NCI-H345 treated with DMSO at 0.1 percent for 48 hours (cell line): Measurements from ENCODE around the gene CCNI.

ENCODE experiments used
- DNase-seq: peaks from one replicate; lab custom pipeline; 2025; ENCODE audit not compliant: unreplicated experiment; lab: John Stamatoyannopoulos, UW

The CCNI gene

GRCh38 chr4:77007358-77008230 lies 68.2 kb downstream of the CCNI start:
- DNase-seq = no peak

DNA sequence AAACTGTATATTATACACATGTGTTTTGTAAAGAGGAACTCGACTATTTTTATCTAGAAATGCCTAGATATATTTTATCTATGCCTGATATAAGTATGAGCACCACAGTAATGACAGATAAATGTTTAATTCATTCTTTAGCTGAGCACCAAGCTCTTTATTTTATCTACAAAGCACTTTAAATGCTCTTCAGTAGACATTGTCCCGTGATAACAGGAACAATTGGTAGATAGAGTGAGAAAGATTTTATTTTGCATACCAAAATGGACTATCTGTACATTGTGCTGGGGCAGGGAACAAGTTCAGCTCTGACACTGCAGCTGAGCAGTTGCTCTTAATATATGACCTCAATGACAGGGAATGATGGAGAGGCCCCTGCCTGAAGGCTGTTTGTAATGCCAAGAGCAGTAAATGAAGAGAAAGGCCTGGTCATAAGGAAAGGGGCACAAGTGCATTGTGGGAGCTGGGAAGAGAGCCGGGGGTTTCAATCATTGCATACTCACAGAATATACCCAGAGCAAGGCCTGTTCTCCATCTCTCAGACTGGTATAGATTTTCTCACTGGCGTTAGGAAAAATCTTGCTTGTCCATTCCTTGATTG lies 68.9 kb downstream of the CCNI start:
- DNase-seq = no peak

DNA sequence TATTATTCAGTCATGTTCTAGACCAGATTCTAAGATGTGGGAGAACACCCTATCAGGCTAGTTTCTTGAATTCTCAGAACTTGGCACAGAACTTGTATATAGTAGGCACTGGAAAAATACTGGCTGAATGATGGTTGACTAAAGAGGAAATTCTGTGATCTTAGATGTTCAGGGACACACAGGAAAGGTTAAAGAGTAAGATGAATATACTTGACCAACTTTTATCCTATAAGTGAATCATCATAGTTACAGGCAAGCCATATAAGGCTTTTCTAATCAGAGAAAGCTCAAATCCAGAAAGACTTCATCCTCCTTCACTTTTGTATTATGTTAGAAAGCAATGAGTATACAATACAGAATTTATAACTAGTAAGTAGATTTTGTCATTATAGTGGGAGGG lies 72.4 kb downstream of the CCNI start:
- no peak for DNase-seq

- DNase-seq = no peak
Observed at GRCh38 chr4:77002321-77003107, 73.3 kb downstream of the CCNI start.

DNA sequence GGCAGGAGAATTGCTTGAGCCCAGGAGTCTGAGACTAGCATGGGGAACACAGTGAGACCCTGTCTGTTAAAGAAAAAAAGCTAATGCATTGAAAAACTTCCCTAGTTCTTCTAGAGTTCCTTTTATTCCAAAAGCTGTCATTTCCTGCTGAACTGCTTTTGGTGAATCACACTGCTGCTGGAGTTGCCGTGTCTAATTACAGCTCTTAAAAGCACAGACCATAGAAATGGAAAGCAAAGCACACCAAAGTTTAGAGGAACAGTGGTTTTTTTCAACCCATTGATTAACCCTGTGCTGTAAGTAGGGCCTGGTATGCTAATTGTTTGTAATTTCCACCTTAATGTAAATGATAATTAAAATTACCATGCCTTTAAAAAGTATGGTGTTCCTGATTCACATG lies 73.9 kb downstream of the CCNI start:
- DNase-seq = no peak

- no peak for DNase-seq
Observed at GRCh38 chr4:76998251-76998901, 77.4 kb downstream of the CCNI start.

GRCh38 chr4:76997532-76997931 lies 78.3 kb downstream of the CCNI start:
- DNase-seq = no peak
